Nephron progenitor cell (in vitro differentiated cells): ENCODE results near the gene MEIS2.

Source experiments
- DNase-seq: peaks from one replicate; pipeline ENCODE4 v3.0.0; 2021
- H3K27ac Mint-ChIP-seq: 2 replicates; pipeline ENCODE4 v1.8.0; 2021; ENCODE audit warnings: mild to moderate bottlenecking, moderate library complexity, mixed read lengths
- H3K27me3 Mint-ChIP-seq: 2 replicates; pipeline ENCODE4 v1.8.0; 2021; ENCODE audit warnings: mild to moderate bottlenecking, low read depth, mixed read lengths; ENCODE audit not compliant: poor library complexity
- H3K36me3 Mint-ChIP-seq: 2 replicates; pipeline ENCODE4 v1.8.0; 2021; ENCODE audit warnings: low read depth, mixed read lengths
- H3K4me1 Mint-ChIP-seq: 2 replicates; pipeline ENCODE4 v1.8.0; 2021; ENCODE audit warnings: mixed read lengths
- H3K4me3 Mint-ChIP-seq: 2 replicates; pipeline ENCODE4 v1.8.0; 2021; ENCODE audit warnings: mild to moderate bottlenecking, moderate library complexity, mixed read lengths
- H3K9me3 Mint-ChIP-seq: 2 replicates; pipeline ENCODE4 v1.8.0; 2021; ENCODE audit warnings: mild to moderate bottlenecking, moderate library complexity, mixed read lengths
- TF ChIP-seq, protein P1 (sequence below): fragments of 200-600 bp; sonication (generic); IDR thresholded peaks from 2 replicates; pipeline ENCODE4 v1.5.0; 2021; ENCODE audit warnings: antibody characterized with exemption

Gene MEIS2

DNA sequence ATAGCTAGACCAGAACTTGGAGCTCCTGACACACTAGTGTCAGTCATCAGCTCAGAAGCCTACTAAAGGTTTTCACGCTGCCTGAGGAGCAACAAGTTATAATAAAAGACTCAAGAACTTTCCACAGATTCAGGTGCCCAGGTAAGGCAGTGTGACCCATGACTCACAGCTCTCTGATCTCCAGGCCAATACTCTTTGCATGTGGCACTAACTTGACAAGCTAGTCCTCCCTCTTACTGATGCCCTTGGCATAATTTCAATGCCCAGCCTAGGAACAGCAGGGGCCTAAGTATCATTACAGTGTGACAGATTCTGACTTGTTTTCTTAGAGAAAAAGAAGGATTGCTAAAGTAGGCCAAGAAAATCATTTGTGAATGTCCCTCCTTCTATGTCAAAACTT lies 38.4 kb downstream of the MEIS2 start:
- TF ChIP-seq, protein P1, sequence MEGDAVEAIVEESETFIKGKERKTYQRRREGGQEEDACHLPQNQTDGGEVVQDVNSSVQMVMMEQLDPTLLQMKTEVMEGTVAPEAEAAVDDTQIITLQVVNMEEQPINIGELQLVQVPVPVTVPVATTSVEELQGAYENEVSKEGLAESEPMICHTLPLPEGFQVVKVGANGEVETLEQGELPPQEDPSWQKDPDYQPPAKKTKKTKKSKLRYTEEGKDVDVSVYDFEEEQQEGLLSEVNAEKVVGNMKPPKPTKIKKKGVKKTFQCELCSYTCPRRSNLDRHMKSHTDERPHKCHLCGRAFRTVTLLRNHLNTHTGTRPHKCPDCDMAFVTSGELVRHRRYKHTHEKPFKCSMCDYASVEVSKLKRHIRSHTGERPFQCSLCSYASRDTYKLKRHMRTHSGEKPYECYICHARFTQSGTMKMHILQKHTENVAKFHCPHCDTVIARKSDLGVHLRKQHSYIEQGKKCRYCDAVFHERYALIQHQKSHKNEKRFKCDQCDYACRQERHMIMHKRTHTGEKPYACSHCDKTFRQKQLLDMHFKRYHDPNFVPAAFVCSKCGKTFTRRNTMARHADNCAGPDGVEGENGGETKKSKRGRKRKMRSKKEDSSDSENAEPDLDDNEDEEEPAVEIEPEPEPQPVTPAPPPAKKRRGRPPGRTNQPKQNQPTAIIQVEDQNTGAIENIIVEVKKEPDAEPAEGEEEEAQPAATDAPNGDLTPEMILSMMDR: no peak
- Mint-ChIP-seq H3K36me3 (peaks cover 75% of the 10 kb centered on the region), H3K27me3 (no peaks in the 10 kb centered on the region), H3K27ac (peak overlapping the region; percentile 88), H3K4me1 (peaks cover 28% of the 10 kb centered on the region), H3K4me3 (no peak overlapping the region), H3K9me3 (no peaks in the 10 kb centered on the region)
- DNase-seq: no peak

DNA sequence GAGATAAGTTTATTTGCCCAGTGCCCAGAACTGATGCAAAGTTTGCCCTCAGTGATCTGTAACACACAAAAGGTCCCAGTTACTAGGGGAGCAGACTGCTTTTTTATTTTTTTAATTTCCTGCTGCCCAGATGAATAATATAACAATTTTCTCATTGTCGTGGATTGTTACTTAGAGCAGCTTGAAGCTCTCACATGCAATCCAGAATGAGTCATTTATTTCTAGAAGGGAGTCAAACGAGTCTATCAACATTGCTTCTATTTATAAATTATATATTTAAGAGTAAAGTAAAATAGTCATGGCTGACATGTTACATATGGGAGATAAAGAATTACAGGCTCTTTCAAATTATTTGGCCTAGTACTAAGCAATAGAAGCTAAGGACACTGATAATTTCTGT lies 41.3 kb downstream of the MEIS2 start:
- TF ChIP-seq, protein P1: no peak
- H3K27ac Mint-ChIP-seq: peak overlapping the region; percentile 97
- DNase-seq: no peak
- H3K4me3 Mint-ChIP-seq: peak overlapping the region; percentile 13
- peaks cover 3% of the 10 kb centered on the region for H3K27me3 Mint-ChIP-seq
- H3K9me3 Mint-ChIP-seq: no peaks in the 10 kb centered on the region
- H3K36me3 Mint-ChIP-seq: peaks cover 85% of the 10 kb centered on the region
- peaks cover 48% of the 10 kb centered on the region for H3K4me1 Mint-ChIP-seq

DNA sequence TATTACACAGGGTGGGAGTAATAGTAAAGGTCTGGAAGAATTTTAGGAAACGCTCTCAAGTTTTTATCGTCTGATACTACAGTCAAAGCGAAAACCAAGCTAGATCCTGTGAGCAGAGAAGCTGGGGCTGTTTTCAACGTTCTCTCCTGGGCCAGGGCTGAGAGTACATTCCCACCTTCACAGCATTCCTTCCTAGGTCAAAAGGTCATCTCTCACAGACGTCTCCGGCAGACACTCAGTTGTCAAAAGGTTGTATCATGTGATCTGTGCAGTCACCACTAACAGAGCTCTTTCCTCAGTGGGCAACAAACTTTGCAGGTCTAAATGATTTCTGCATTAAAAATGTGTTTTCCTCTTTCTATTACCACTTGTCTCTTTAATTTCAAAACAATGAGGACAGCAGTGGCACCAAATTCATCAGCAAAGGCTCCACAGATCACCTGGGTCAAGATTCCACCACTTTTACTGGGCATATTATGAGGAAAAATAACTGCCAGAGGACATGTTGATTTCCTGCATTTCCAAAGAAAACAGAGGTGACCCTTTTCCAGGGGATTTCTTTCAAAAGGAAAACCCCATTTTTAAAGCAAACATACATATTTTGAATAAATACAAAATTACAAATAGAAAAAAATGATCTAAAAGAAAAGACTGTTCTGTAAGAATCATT lies 41.9 kb downstream of the MEIS2 start:
- H3K27me3 Mint-ChIP-seq: peaks cover 3% of the 10 kb centered on the region
- peak overlapping the region; percentile 44 for H3K4me3 Mint-ChIP-seq
- TF ChIP-seq, protein P1: no peak
- peak overlapping the region; percentile 97 for H3K27ac Mint-ChIP-seq
- DNase-seq: peak; percentile 27
- no peaks in the 10 kb centered on the region for H3K9me3 Mint-ChIP-seq
- H3K4me1 Mint-ChIP-seq: peaks cover 48% of the 10 kb centered on the region
- peaks cover 86% of the 10 kb centered on the region for H3K36me3 Mint-ChIP-seq

DNA sequence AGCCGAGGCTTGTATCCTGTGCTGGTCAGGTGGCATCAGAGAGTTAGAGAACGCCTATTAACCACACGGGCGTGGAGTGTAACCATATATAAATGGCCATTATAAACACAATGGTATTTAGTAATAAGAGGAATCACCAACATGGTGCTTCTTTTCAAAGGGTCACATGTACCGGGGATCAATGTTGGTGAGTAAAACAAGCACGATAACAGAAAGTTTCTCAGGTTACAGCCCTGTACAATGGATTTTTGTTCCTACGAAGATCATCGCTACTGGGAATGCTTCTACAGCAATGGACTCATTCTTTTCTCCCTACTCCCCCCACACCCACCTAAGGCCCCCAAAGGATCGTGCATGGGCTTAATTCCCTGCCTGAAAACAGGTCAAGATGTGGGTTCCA lies 42.5 kb downstream of the MEIS2 start:
- TF ChIP-seq, protein P1: no peak
- peaks cover under 1% of the 10 kb centered on the region for H3K9me3 Mint-ChIP-seq
- peak overlapping the region; percentile 97 for H3K27ac Mint-ChIP-seq
- H3K4me1 Mint-ChIP-seq: peaks cover 48% of the 10 kb centered on the region
- no peak for DNase-seq
- peaks cover 86% of the 10 kb centered on the region for H3K36me3 Mint-ChIP-seq
- H3K4me3 Mint-ChIP-seq: peak overlapping the region; percentile 44
- H3K27me3 Mint-ChIP-seq: peaks cover 3% of the 10 kb centered on the region

- TF ChIP-seq, protein P1: no peak
- H3K27me3 Mint-ChIP-seq: peaks cover 3% of the 10 kb centered on the region
- H3K27ac Mint-ChIP-seq: peak overlapping the region; percentile 97
- DNase-seq: no peak
- H3K4me1 Mint-ChIP-seq: peaks cover 48% of the 10 kb centered on the region
- H3K4me3 Mint-ChIP-seq: peak overlapping the region; percentile 39
- peaks cover 86% of the 10 kb centered on the region for H3K36me3 Mint-ChIP-seq
- peaks cover 4% of the 10 kb centered on the region for H3K9me3 Mint-ChIP-seq
These were observed 43.1 kb downstream of the MEIS2 start for GRCh38 chr15:37057256-37057655.
